Duodenal mucosa (tissue), 2 donors: Measurements from ENCODE around the gene CAMKMT.

Source experiments
- H3K27ac ChIP-seq: one replicate; pipeline ENCODE4 v1.7.0; 2013; ENCODE audit warnings: low read depth, low read length
- H3K27me3 ChIP-seq, 2 donors: one replicate each; pipeline ENCODE4 v1.7.0; 2013; ENCODE audit warnings: low read length in 2 of 2, control low read depth in 1 of 2; ENCODE audit not compliant: insufficient read depth in 2 of 2, control insufficient read depth in 1 of 2
- H3K36me3 ChIP-seq, 2 donors: one replicate each; pipeline ENCODE4 v1.7.0; 2013; ENCODE audit warnings: low read length in 2 of 2, control low read depth in 1 of 2; ENCODE audit not compliant: insufficient read depth in 2 of 2, control insufficient read depth in 1 of 2
- H3K4me1 ChIP-seq, 2 donors: one replicate each; pipeline ENCODE4 v1.7.0; 2013; ENCODE audit warnings: low read length in 2 of 2, control low read depth in 1 of 2; ENCODE audit not compliant: insufficient read depth in 2 of 2, control insufficient read depth in 1 of 2
- H3K4me3 ChIP-seq, 2 donors: one replicate each; pipeline ENCODE4 v1.7.0; 2013; ENCODE audit warnings: low read length in 2 of 2, low read depth in 1 of 2
- H3K9ac ChIP-seq, 2 donors: one replicate each; pipeline ENCODE4 v1.7.0; 2013; ENCODE audit warnings: low read length in 2 of 2, low read depth in 1 of 2
- H3K9me3 ChIP-seq, 2 donors: one replicate each; pipeline ENCODE4 v1.7.0; 2013; ENCODE audit warnings: low read length in 2 of 2, control low read depth in 1 of 2; ENCODE audit not compliant: control insufficient read depth in 1 of 2

The CAMKMT gene

DNA sequence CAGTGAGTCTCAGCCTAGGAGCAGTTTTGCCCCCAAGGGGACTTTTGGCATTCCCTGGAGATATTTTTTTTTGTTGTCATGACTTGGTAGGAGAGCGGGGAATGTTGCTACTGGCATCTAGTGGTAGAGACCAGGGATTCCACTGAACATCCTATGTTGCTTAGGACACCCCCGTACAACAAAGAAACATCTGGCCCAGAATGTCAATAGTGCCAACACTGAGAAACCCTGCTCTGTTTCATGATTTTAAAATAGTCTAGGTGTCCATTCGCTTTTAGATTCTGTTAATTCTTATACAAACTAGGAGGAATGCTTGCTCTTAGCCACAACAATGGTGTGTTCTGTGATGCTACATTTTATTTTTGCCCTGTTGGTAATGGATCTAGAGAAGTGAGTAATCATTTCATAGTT is 353.9 kb downstream of the CAMKMT start:
- Histone ChIP-seq H3K27me3 (no peaks in the 10 kb centered on the region), H3K27ac (no peak overlapping the region), H3K36me3 (no peaks in the 10 kb centered on the region), H3K9ac (no peak overlapping the region), H3K4me3 (no peak overlapping the region), H3K9me3 (no peaks in the 10 kb centered on the region), H3K4me1 (no peaks in the 10 kb centered on the region)

DNA sequence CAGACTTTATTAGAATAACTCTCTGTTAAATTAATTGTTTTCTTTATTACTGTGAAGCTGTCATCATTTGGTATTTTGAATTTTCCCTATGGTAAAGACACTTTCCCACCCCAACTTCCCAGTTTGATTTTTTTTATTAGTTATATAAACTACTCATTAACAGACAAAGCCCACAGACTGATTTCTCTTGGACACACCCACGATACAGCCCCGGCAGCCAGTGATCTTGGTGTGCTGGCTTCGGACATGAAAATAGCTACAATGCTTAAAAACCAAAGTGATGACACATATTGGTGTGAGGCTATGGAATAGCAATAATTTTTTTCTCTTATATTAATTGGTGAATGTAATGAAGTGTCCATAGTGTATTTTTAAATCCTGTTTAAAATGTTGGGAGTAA is 354.4 kb downstream of the CAMKMT start:
- no peak overlapping the region for H3K4me3 ChIP-seq
- H3K27me3 ChIP-seq = no peaks in the 10 kb centered on the region
- H3K9me3 ChIP-seq = no peaks in the 10 kb centered on the region
- no peaks in the 10 kb centered on the region for H3K4me1 ChIP-seq
- no peaks in the 10 kb centered on the region for H3K36me3 ChIP-seq
- H3K9ac ChIP-seq = no peak overlapping the region
- H3K27ac ChIP-seq = no peak overlapping the region

DNA sequence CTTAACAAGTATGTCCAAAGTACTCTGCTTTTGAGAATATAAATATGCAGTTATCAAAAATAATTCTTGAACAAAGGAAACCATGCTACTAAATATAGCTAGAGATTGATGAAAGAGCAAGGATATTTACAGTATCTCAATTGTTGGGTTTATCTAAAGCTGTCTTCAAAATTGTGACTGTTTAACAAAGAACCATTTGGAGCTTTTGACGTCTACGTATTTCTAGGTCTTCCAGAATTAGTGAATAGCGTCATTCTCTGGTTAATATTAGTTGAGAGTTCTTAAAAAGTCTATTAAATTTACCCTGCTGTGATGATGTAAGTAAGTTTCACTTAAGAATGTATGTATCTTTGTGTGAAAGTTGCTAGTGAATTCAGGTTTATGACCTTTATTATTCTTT is 356.7 kb downstream of the CAMKMT start:
- H3K4me3 ChIP-seq = no peak overlapping the region

DNA sequence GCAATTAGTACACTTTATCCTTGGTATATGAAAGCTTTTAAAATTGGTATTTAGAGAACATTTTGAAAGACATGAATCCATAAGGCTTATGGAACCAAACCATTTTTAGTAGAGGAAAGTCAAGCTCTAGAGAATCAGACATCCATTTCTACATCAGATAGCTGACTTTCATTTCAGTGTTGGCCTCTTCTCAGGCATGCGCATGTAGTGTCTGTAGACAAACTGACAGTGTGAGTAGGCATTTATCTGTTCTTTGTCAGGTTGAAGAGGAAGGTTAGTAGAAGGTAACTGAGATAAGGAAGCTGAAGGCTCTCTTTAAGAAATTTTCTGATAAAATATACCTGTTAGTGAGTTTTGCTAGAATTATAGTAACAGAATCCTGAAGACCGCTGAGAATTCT is 357.8 kb downstream of the CAMKMT start:
- Histone ChIP-seq H3K4me3 (no peak overlapping the region), H3K36me3 (no peaks in the 10 kb centered on the region), H3K27me3 (no peaks in the 10 kb centered on the region), H3K9ac (no peak overlapping the region), H3K9me3 (no peaks in the 10 kb centered on the region), H3K4me1 (no peaks in the 10 kb centered on the region), H3K27ac (no peak overlapping the region)

More for the DNA sequence above, 356.7 kb downstream of the CAMKMT start:
- no peaks in the 10 kb centered on the region for H3K9me3 ChIP-seq
- no peaks in the 10 kb centered on the region for H3K4me1 ChIP-seq
- H3K9ac ChIP-seq = no peak overlapping the region
- H3K36me3 ChIP-seq = no peaks in the 10 kb centered on the region
- no peaks in the 10 kb centered on the region for H3K27me3 ChIP-seq
- H3K27ac ChIP-seq = no peak overlapping the region

DNA sequence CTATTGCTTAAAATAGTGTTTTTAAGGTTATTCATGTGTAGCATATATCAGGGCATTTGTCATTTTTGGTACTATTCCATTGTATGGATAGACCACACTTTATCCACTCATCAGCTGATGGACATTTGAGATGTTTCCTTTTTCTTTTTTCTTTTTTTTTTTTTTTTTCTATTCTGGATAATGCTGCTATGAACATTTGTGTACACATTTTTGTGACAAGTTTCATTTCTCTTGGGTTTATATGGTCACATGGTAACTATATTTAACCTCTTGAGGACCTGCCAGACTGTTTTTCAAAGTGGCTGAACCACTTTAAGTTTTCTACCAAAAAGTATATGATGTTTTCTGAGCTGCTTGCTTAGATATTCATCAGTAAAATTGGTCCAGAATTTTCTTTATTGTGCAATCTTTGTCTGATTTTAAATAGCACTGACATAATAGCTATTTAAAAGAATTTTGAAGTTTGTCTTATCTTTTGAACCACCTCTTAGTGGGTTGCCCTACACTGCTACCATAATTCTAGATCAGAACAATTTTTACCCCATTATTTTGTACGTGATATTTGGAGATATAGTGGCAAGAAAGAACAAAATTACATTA is 360.4 kb downstream of the CAMKMT start:
- H3K27me3 ChIP-seq = no peaks in the 10 kb centered on the region
- H3K27ac ChIP-seq = no peak overlapping the region
- H3K9me3 ChIP-seq = no peaks in the 10 kb centered on the region
- H3K36me3 ChIP-seq = no peaks in the 10 kb centered on the region
- no peak overlapping the region for H3K9ac ChIP-seq
- no peaks in the 10 kb centered on the region for H3K4me1 ChIP-seq
- no peak overlapping the region for H3K4me3 ChIP-seq

DNA sequence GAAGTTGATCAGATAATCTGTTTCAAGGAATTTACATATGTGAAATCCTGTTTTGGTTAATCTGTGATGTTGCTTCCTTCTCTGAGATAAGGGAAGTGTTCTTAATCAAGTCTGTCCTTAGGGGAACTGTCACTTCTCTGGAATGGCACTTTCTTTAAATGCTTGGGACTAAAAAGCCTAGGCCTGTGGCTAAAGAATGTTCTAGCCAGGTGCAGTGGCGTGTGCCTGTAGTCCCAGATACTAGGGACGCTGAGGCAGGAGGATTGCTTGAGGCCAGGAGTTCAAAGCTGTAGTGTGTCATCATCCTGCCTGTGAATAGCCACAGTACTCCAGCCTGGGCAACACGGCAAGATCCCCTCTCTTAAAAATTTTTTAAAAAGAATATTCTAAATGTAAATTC is 362.2 kb downstream of the CAMKMT start:
- Histone ChIP-seq H3K27me3 (no peaks in the 10 kb centered on the region), H3K4me1 (no peaks in the 10 kb centered on the region), H3K9ac (no peak overlapping the region), H3K36me3 (no peaks in the 10 kb centered on the region), H3K9me3 (no peaks in the 10 kb centered on the region), H3K4me3 (no peak overlapping the region), H3K27ac (no peak overlapping the region)

DNA sequence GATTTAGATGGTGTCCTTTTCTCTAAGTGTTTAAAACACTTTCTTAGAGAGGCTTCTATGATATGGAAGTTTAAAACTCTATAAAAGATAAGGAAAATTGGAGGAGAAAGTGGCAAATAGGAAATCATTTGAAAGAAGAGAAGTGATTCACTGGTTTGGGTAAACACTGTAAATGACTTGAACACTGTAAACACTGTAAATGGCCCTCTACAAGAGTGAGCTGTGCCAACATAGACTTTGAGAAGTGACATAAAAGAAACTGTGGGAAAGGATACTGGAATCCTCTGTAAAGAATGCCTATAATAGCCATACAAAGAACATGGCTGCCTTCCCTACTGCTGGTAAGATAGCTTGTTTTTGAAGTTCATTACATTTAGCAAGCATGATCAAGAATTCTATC is 368.8 kb downstream of the CAMKMT start:
- H3K9me3 ChIP-seq = no peaks in the 10 kb centered on the region
- H3K36me3 ChIP-seq = no peaks in the 10 kb centered on the region
- H3K27ac ChIP-seq = no peak overlapping the region
- H3K27me3 ChIP-seq = no peaks in the 10 kb centered on the region
- H3K4me3 ChIP-seq = no peak overlapping the region
- no peak overlapping the region for H3K9ac ChIP-seq
- no peaks in the 10 kb centered on the region for H3K4me1 ChIP-seq

DNA sequence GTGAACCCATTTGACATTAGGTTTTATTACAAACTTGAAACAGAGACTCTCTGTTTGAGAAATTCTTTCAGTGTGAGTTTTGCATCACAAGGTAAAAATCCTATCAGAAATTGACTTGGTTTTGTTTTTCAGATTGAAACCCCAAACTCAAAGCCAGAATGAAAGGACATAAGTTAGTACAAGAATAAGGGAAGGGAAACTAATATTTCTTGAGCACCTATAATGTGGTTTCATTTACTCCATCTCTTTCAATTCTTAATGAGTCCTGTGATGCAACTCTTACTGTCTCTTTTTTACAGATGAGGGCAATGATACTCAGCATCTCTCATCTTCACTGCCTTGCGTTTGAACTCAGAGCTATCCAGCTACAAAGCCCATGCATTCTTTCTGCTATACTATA is 369.8 kb downstream of the CAMKMT start:
- Histone ChIP-seq H3K27me3 (no peaks in the 10 kb centered on the region), H3K4me3 (no peak overlapping the region), H3K4me1 (no peaks in the 10 kb centered on the region), H3K36me3 (no peaks in the 10 kb centered on the region), H3K9me3 (peaks cover 2 to 6% of the 10 kb centered on the region in 2 donors), H3K27ac (no peak overlapping the region), H3K9ac (no peak overlapping the region)

DNA sequence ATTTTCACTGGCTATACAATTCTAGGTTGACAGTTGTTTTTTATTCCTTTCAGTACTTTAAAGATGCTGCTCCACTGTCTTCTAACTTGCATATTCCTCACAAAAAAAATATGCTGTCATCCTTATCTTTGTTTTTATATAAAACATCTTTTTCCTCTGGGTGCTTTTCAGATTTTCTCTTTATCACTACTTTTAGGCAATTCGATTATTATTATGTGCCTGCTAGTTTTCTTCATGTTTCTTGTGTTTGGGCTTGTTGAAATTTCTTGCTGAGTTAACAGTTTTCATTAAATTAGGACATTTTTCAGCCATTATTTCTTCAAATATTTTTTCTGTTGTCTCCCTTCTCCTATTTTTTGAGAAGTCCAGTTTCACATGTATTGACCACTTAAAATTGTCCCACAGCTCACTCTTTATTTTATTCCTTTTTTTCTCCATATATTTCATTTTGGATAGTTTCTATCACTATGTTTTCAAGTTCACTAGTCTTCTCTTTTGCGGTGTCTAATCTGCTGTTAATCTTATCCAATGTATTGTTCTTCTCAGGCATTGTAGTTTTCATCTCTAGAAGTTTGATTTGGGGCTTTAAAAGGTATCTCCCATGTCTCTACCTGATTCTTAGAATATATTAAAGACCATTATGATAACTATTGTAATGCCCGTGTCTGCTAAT is 374.7 kb downstream of the CAMKMT start:
- Histone ChIP-seq H3K4me3 (no peak overlapping the region), H3K9me3 (peaks cover 2 to 13% of the 10 kb centered on the region in 2 donors), H3K36me3 (no peaks in the 10 kb centered on the region), H3K4me1 (no peaks in the 10 kb centered on the region), H3K27me3 (no peaks in the 10 kb centered on the region), H3K27ac (no peak overlapping the region), H3K9ac (no peak overlapping the region)

DNA sequence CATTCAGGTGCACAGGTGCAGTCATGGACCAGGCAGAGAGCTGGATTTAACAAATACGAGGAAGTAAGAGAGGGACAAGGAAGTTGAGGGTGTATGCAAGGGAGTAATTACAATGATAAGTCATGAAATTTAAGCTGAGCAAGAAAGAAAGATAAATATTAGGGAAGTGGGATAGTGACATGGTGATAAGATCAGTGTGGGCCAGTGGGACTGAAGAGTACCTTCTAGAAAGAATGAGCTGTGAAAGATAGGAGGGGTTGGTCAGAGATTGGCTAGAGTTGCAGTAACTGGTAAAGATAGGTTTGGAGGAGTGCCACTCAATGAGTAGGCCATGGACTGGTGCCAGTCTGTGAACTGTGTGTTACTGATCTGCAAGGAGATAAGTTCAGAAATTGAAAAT is 378.9 kb downstream of the CAMKMT start:
- Histone ChIP-seq H3K4me3 (no peak overlapping the region), H3K4me1 (no peaks in the 10 kb centered on the region), H3K9me3 (peaks cover 2 to 13% of the 10 kb centered on the region in 2 donors), H3K27ac (no peak overlapping the region), H3K27me3 (no peaks in the 10 kb centered on the region), H3K36me3 (no peaks in the 10 kb centered on the region), H3K9ac (no peak overlapping the region)
